ENCODE measurements around the gene ZDHHC19.
"Not testable (repeated sequence)": the region's sequence is repeated elsewhere in the genome, so short reads cannot be mapped to it uniquely, and the experiment has no call there.

The ZDHHC19 gene

DNA sequence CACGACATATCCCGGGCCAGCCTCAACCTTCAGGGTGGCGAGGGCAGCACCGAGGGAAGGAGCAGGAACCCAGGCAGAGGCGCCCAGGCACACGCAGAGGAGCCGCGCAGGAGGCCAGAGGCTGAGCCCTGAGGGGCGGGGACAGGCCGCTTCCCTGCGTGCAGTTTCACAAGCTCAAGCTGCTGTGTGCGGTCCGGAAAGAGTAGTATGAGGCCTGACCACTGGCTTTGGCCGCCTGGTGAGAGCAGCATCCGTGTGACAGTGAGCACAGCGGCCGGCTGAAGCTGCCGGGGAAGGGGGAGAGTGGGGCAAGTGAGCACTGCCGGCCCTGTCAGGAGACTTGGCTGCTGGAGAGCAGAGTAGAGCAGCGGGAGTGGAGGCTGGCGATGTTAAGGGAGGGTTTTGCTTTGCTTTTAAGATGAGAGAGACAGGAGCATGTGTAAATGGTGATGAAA, 8.7 kb downstream of the ZDHHC19 start:
- DNase-seq, result peak; percentile 80 to 89

DNA sequence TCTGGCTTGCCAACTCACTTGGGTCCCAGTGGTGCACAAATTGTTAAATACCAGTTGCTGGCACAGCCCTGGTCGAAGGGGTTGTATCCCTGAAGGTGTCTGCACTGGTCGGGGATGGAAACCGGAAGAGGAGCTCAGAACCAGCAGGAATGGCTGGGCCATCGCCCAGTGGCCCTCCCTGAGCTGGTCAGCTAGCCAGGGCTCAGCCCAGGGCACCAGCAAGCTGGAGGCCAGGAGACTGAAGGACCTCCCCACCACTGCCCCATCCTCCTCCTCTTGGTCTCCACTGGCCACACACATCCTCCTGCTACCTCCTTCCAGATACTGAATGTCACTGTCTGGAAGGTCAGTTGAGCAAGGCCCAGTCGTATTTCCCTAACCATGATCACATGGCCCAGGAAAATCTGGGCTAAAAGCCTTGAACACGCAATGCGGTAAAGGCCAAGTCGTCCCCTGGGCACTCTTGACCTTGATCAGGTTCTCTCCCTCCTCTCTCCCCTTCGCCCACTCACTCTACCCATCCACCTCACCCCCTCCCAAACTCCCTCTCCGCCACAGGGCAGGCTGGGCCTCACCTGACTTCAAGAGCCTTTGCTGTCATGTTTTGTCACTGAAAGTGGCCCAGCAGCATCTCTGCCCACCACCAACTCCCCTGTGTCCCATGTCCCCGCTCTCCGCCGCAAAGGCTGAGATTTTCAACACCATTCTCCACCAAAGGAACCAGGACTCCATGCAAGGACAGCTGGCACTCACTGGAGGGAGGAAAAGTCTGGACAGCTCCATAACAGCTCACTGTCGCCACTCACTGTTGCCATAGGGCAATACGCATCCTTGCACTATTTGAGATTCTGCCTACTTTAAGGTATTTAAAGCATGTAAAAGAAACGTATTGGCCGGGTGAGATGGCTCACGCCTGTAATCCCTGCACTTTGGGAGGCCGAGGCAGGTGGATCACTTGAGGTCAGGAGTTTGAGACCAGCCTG, 12.1 kb downstream of the ZDHHC19 start:
- peak in 1 of 2 donors; percentile 41 for DNase-seq

DNA sequence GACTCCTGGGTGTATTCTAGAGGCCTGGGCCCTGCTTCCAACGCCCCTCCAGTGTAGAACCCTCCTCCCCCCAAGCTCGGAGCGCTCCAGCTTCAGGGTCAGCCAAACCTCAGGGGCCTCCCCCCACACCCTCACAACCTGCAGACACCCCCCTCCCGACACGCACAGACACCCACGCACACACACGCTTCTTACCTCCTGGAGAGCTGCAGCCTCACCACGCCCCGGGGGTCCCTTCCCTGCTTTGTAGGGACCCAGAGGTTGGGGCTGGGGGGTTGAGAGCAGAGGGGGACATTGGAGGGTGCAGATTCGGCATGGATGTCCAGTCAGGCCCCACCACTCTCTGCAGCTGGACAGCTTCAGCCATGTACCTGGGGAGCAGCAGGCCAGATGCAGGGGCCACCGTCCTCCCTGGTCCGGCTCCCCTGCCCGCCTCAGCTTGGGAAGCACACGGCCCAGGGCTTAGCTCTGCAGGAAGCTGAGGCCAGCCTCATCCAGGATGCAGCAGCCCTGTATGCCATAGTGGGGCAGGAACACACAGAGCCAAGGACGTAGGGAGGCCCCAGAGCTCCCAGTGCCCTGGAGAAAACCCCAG, 13.0 kb downstream of the ZDHHC19 start:
- no peak for DNase-seq

DNA sequence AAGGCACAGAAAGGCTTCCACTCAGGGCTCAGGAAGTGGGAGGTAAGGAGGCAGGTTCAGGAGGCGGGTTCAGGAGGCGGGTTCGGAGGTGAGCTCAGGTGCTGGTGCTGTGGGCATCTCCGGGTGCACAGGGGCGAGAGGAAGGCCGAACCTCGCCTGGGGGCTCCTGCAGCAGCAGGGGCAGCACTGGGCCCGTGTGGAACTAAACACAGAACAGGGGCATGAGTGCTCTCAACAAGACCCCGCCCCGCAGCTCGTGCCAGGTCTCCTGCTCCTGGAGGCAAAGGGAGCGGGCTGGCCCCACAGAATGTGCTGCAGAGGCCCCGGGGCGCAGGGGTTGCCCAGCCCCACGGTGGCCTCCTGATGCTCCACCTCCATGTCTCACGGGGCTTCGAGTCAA, 13.7 kb downstream of the ZDHHC19 start:
- DNase-seq, result no peak

DNA sequence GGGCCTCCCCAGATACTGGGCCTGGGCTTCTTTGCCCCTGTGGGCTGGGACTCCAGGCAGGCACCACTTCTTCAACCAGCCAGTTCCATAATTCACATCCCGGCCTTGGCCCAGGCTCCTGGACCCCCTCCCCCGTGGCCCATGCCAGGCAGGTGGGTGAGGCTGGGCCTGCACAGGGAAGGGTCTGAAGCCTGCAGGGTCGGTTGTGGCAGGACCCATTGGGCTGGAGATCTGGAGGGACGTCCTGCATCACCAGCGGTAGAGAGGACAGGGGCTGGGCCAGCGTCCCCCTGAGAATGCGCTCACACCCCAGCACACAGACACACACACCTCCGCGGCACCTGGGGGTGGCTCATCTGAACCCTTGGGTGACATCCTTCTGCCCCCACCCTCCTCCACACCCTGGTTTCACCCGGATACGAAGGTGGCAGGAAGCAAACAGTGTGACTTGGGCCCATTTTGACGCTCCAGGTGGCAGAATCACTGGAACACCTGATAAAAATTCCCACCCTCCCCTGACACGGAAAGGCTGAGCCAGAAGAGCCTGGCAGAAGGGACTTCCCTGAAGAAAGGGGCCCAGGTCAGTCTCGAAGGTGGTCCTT, 15.4 kb downstream of the ZDHHC19 start:
- no peak for DNase-seq

DNA sequence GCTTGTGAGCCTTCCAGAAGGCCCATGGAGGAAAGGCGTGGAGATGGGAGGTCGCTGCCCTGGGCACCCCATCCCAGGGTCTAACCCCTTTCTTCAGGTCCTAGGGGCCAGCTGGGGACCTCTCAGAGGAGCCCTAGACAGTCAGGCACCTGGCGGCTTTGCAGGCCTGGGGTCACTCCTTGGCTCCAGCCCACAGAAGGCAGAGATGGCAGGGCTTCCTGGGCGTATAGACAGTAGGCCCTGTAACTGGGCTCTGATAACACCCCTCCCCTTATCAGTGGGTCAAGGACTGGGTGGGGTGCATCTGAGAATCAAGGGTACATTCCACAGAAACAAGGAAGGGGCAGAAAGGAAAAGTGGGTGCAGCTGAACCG, 16.7 kb downstream of the ZDHHC19 start:
- DNase-seq, result no peak

DNA sequence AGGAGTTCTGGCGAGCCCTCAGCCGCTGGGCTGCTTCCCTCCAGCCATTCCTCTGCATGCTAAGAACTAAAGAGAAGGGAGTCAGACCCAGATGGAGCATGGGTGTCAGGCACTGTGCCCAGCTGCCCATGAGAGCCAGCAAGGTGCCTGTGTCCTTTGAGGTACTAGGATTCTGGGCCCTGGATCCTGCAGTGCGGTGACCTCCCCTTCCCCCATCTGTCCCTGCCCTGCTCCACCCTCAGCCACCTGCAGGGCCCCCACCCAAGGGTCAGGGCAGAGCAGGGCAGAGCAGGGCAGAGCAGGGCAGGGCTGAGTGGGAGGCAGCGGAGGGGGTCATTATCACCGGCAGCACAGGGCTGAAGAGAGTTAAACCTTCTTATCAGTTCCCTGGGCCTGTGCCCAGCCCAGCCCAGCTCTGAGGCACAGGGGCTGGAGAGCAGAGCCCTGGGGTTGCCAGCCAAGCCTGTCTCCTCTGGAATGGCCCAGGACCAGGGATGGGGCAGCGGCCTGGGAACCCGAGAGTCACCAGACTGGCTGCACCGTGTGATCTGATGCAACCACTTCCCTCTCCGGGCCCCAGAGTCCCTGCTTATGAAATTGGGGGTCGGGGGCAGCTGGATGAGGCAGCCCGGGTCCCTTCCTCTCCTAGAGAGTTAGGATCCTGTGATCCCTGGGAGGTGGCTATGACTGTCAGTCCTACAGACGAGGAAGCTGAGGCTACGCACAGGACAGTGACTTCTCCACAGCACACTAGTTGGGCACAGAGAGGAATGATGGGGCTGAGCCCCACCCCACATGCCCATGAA, 17.3 kb downstream of the ZDHHC19 start:
- DNase-seq, result peak; percentile 95 to 98

DNA sequence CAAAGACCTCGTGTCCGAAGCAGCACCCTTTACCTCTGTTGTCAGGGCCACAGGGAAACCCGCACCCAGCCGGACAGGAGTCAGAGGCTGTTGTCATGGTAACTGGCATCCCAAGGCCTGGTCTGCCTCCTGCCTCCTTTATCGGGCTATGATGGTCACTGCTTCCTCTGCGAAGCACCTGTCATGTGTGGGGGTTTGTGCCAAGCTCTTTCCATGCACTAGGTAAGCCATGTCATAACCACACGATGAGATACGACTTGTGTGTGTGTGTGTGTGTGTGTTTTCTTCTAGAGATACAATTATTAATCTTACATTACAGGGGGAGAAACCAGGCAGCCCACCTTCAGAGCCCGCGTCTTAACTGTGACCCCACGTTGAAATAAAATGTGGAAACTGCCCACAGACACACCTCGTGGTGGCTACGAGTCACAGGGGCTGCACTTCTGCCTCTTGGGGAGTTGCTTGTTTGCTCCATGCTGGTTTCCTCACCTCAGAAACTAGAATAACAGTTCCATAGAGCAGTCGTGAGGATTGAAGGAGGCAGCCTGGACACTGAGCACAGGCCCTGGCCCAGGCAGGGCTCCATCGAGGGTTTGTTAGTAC, 18.0 kb downstream of the ZDHHC19 start:
- peak; percentile 68 to 89 for DNase-seq

DNA sequence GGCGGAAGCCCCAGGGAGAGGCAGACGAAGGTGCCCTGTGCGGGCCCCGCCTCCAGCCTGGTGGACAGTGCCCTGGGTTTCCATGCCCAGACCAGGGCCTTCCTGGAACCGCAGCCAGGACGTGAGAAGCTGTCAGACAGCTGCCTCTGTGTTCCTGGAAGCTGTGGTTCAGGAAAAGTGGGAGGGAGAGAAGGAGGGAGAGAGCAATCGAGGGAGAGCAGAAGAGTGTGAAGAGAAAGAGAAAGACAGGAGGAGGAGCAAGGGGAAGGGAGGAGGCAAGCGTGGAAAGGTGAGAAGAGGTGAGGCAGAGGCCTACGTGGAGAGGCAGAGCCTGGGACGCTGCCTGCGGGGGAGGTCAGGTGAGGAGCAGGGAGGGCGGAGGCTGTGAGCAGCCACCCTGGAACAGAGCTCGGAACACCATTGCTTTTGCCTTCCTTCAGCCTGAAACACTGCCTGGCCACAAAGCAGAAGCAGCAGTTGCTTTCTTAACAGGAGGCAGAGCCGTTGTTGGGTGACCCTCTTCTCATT, 18.6 kb downstream of the ZDHHC19 start:
- peak; percentile 48 to 71 for DNase-seq

DNA sequence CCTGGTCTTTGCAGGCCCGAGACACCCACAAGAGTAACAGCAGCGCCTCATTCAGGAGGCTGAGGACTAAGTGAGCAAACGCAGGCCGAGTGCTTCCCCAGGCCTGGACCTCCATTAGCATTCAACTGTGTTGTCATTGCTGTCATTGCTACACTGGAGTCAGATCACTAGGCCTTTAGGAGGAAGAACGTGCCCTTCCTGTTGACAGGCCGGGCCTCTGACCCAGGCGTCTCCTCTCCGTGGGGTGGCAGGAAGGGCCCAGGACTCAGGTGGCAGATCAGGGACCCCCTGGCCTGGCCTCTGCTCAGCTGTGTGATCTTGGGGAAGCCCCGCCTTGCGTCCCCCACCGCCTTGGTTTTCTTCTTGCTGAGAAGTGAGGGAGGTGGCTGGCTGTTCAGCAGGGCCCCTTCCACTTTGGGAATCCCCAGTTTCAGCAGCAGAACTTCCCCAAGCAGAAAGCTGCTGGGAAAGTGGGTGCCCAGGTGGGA, 19.1 kb downstream of the ZDHHC19 start:
- peak; percentile 85 to 89 for DNase-seq

DNA sequence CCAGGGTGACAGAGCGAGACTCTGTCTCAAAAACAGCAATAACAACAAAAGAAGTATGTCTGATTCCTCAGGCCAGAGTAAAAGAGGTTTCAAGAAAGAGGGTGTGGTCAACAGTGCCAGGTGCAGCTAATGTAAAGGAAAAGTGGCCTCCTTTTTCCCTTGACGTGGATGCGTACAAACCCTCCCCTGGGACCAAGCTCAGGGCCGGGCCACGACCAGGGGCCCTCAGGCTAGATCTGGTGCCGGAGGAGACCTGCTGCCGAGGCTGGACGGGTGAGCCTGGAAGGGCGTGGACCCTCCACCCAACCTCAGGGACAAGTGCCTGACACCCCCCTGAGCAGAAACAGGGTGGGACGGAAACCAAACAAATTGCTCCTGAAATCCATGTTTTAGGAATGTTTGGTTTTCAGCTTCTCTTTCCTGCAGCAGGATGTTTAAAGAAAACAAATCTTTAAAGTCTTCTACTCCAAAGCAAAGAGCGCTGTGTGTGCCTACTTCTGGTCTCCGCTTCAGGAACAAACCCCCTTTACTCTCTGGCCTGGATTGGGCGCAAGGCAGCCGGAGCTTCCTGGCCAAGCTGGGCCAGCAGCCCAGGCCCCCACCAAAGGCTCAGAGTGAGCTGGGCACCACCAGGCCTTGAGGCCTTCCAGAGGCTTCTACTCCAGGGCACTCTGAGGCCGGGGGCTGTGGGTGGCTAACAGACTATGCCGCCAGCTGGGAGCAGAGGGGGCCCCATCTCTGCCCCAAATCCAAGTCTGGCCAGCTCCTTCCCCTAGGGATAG, 21.4 kb downstream of the ZDHHC19 start:
- no peak for DNase-seq

DNA sequence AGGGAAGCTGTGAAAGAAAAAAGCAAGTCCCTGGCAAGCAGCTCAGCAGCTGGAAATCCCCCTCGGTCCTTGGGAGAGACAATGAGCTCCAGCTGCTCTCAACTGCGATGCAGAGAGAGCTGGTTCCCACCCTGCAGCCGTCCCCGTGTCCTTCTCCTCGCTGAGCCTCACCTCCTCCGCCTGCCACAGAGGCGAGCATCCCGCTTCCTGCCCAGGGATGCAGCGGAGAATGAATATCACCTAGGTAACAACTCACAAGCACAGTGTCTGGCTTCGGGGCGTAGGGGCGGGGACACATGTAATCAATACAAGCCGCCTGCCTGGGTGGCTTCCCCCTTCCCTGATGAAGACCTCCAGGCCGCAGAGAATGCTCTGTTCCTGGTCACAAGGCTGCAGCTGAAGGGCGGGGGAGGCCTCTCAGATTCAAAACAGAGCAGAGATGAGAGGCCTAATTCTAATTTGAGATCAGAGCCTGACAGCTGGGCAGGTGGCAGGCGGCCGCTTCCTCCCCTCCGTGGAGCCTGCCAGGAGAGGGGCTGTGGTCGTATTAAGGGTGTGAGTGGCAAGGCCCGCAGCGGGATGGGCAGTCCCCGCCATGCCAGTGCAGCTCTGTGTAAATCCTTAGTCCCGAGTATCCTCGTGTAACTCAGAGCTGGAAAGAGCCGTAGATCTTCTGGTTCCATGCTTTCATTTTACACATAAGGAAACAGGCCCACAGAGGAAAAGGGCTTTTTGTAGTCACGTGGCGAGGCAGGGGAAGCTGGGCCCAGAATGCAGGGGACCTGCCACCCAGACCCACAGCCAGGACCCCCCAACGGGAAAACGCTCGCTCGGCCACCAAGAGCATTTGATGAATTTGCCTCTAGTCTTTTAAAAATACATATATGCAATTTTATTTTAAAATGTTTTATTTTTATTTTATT, 24.3 kb downstream of the ZDHHC19 start:
- no peak for DNase-seq

DNA sequence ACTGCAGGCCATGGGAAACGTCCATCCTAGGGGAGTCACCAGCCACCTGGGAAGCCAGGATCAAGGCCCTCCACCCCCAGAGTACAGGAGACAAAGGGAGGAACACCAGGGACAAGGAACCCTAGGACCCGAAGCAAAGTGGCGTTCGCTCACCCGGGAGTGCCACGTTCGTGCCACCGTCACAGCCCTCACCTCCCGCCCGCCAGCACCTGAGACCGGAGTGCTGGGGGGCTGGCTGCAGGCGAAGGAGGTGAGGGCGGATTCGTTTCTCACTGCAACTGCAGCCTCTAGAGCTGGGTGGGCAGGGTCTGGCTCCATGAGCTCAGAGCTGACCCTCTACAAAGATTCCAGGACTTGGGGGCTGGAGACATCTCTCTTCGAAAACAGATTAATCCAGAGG, 26.3 kb downstream of the ZDHHC19 start:
- no peak for DNase-seq

DNA sequence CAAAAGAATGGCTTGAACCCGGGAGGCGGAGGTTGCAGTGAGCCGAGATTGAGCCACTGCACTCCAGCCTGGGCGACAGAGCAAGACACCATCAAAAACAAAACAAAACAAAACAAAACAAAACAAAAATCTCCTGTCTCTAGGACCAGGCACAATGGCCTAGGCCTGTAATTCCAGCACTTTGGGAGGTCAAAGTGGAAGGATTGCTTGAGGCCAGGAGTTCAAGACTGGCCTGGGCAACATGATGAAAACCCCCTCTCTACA, 27.1 kb downstream of the ZDHHC19 start:
- not testable (repeated sequence) for DNase-seq

DNA sequence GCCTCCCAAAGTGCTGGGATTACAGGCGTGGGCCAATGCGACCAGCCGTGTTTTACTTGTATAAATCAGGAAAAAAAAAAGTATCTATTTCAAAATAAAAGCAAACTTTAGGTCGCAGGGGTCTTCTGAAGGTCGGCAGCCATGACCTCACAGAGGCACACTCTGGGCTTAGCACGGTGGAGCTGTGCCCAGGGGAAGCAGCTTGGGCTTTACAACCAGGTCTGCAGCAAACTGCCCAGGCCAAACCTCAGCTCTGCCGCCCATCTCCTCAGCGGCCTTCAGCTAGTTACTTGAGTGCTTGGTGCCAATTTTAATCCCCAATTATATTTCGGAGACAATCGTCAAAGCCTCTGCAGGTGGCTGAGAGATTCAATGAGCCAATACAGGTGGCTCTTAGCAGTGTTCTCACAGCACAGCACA, 30.1 kb downstream of the ZDHHC19 start:
- no peak for DNase-seq

DNA sequence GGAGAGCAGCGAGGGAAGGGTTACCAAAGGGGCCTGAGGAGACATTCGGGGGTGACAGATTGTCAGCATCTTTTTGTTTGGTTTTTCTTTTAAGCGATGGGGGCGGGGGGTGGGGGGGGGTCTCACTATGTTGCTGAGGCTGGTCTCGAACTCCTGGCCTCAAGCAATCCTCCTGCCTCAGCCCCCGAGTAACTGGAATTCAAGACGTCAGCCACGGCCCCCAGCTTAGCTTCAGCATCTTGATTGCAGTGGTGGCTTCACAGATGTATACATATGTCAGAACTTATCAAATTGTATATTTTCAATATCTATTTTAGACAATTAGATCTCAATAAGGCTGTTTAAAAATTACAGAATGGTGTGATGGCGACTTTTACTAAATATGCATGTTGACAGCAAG, 30.9 kb downstream of the ZDHHC19 start:
- DNase-seq, result no peak

DNA sequence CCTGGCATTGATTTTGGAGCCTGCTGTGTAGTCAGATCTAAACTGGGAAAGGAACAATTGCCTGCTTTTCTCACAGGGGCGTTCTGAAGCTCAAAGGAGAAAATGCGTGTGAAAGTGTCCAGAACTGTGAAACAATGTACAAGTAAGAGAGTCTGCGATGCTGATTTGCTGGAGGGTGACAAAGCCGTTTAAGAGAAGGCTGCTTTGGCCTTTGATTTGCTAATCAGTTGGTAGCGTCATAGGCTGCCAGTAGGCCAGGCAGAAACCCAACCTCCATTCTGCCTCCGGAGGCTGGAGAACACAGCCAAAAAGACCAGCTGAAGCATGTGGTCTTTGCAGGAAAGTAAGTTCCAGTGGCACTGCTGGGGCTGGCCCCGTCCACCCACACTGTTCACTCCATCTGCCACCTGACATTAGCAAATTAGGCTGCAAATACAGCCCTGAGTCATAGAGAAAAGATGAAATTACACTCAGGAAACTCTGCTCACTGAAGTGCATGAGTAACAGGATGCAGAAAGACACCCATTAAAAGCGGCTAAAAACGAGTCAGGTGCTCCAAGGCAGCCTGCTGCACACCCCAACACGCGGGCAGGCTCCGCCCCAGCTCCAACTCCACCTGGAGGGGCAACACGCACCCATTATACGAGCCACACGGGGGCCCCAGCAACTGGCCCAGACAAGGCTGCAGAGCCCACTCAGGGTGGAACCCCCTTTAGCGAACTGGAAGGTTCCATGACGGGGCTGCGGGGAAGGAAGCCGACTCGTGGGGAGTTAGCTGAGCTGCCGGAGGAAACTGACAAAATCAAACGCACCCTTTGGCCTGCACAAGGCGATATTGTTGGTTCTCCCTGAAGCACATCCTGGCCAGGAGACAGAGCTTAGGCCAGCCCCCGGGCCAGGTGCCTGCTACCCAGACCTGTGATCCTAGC, 31.6 kb downstream of the ZDHHC19 start:
- peak; percentile 91 to 98 for DNase-seq

DNA sequence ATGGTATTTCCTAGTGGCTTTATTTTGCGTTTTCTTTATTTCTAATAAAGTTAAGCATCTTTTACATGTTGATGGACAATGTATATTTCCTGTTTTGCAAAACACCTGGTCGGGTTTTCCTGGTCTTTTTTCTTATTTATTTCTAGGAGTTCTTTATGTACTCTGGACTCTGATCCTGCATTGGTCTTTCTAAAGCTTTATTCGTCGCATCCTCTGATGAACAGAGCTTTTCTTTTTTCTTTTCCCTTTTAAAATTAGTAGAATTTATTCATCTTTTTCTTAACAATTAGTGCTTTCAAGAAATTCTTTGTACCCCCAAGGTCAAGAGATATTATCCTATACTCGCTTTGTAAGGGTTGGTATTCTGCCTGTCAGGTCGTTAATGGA, 32.2 kb downstream of the ZDHHC19 start:
- no peak for DNase-seq

DNA sequence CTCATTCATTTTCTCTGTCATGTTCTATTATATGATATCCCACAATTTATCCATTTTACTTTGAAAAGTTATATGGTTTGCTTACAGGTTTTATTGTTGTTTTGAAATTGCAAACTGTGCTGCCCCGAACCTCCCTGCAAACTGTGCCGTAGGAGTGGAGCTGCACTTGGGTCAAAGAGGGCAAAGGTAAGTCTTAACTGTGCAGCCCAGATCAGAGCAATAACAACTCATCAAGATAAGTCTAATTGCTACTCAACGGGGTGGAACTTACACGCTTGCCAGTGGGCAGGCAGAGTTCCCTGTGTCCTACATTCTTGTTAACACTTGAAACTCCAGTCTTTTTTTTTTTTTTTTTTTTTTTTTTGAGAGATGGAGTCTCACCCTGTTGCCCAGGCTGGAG, 33.2 kb downstream of the ZDHHC19 start:
- no peak for DNase-seq

Data from inflammatory macrophage (primary cell).